Endodermal cell (in vitro differentiated cells): ENCODE measurements around the gene DHRS7C. TPM values are rescaled to one million over a fixed set of nuclear protein-coding genes. Genes with fewer than 3 reads are reported as not detected.
"Not testable (repeated sequence)": the region's sequence is repeated elsewhere in the genome, so short reads cannot be mapped to it uniquely, and the experiment has no call there.

ENCODE experiments used
- DNase-seq: peaks from one replicate; pipeline ENCODE4 v3.0.0-alpha.2; 2017
- H3K27ac ChIP-seq: 2 replicates; pipeline ENCODE4 v1.5.1; 2013; ENCODE audit warnings: mild to moderate bottlenecking, low read depth, low read length, moderate library complexity
- H3K27me3 ChIP-seq: 2 replicates; pipeline ENCODE4 v1.6.1; 2013; ENCODE audit warnings: mild to moderate bottlenecking, low read length, moderate library complexity; ENCODE audit not compliant: insufficient read depth, control insufficient read depth, poor library complexity, severe bottlenecking
- H3K36me3 ChIP-seq: 2 replicates; pipeline ENCODE4 v1.7.0; 2013; ENCODE audit warnings: mild to moderate bottlenecking, low read length, moderate library complexity; ENCODE audit not compliant: control insufficient read depth, insufficient read depth
- H3K4me1 ChIP-seq: one replicate; pipeline ENCODE4 v1.7.0; 2013; ENCODE audit warnings: low read length; ENCODE audit not compliant: control insufficient read depth, insufficient read depth
- H3K4me3 ChIP-seq: 2 replicates; pipeline ENCODE4 v1.5.1; 2013; ENCODE audit warnings: mild to moderate bottlenecking, low read length, moderate library complexity
- H3K9ac ChIP-seq: 2 replicates; pipeline ENCODE4 v1.6.1; 2013; ENCODE audit warnings: mild to moderate bottlenecking, low read length, moderate library complexity; ENCODE audit not compliant: poor library complexity, severe bottlenecking; ENCODE audit errors: extremely low read depth
- H3K9me3 ChIP-seq: 2 replicates; pipeline ENCODE4 v1.6.1; 2013; ENCODE audit warnings: mild to moderate bottlenecking, low read length, moderate library complexity; ENCODE audit not compliant: control insufficient read depth
- H3K27ac Mint-ChIP-seq: 2 replicates; pipeline ENCODE4 v1.8.0; 2020; ENCODE audit warnings: mixed read lengths
- H3K27me3 Mint-ChIP-seq: 2 replicates; pipeline ENCODE4 v1.8.0; 2021; ENCODE audit warnings: mild to moderate bottlenecking, mixed read lengths; ENCODE audit not compliant: insufficient read depth
- H3K36me3 Mint-ChIP-seq: 2 replicates; pipeline ENCODE4 v1.8.0; 2020; ENCODE audit warnings: low read depth, mixed read lengths
- H3K4me1 Mint-ChIP-seq: 2 replicates; pipeline ENCODE4 v1.8.0; 2020; ENCODE audit warnings: mixed read lengths
- H3K4me3 Mint-ChIP-seq: 2 replicates; pipeline ENCODE4 v1.8.0; 2020; ENCODE audit warnings: mild to moderate bottlenecking, moderate library complexity, mixed read lengths
- H3K9me3 Mint-ChIP-seq: 2 replicates; pipeline ENCODE4 v1.8.0; 2020; ENCODE audit warnings: mild to moderate bottlenecking, mixed read lengths
- WGBS, 2 experiments: methylation state at CpG; one replicate each; pipeline versions ENCODE4 v1.1.5 to v1.1.7; 2013; ENCODE audit warnings: missing lambda C conversion rate in 2 of 2, mixed read lengths in 1 of 2; ENCODE audit not compliant: insufficient coverage in 1 of 2, insufficient read length in 1 of 2; 5-methylcytosine and 5-hydroxymethylcytosine counted together
- total RNA-seq, 2 donors: library from RNA; stranded (reverse); fragmentation: NEBNext Ultra II Directional in 1 of 2; extraction: Animal tissue kit (Norgen Biotek cat#: 25700) in 1 of 2; gene quantifications; 2 replicates in 1 of 2; 3 replicates in 1 of 2; pipeline ENCODE4 v1.2.1, GENCODE V29; 2021
- TF ChIP-seq, protein P1 (sequence below): fragments of 200-600 bp; sonication (generic); conservative IDR thresholded peaks from 2 replicates; pipeline ENCODE4 v1.5.0; 2021; ENCODE audit warnings: antibody characterized with exemption, mild to moderate bottlenecking

Gene DHRS7C
- total RNA-seq, 2 donors from 2014 or later, result not detected

DNA sequence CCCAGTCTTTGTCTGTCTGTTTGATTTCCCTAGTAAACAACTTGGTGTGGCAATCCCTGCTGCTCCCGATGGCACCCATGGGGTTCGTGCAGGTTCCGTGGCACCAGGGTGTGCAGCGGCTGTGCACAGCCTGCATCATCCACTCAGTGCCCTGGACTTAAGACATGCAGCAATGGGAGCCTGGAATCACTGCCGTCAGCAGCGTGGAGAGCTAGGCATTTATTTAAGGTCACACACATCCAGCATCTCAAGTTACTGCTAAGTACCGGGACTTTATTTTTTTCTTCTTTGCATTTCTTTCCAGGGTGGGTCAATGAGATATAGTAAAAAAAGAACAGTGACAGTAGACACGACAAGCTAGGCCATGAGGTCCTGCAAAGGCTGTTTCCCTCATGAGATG, 2.8 kb downstream of the DHRS7C start:
- no peak for DNase-seq
- H3K9me3 Mint-ChIP-seq, result no peaks in the 10 kb centered on the region
- 91 to 93% methylated on average over 3 to 8 of the region's 8 CpGs for whole genome bisulfite sequencing, 2 experiments
- Histone ChIP-seq H3K36me3 (no peaks in the 10 kb centered on the region), H3K27me3 (no peaks in the 10 kb centered on the region), H3K27ac (no peak overlapping the region), H3K9ac (no peak overlapping the region), H3K4me1 (peaks cover 3% of the 10 kb centered on the region), H3K4me3 (no peak overlapping the region), H3K9me3 (no peaks in the 10 kb centered on the region)
- H3K27ac Mint-ChIP-seq, result no peak overlapping the region
- H3K27me3 Mint-ChIP-seq, result no peaks in the 10 kb centered on the region
- TF ChIP-seq, protein P1, sequence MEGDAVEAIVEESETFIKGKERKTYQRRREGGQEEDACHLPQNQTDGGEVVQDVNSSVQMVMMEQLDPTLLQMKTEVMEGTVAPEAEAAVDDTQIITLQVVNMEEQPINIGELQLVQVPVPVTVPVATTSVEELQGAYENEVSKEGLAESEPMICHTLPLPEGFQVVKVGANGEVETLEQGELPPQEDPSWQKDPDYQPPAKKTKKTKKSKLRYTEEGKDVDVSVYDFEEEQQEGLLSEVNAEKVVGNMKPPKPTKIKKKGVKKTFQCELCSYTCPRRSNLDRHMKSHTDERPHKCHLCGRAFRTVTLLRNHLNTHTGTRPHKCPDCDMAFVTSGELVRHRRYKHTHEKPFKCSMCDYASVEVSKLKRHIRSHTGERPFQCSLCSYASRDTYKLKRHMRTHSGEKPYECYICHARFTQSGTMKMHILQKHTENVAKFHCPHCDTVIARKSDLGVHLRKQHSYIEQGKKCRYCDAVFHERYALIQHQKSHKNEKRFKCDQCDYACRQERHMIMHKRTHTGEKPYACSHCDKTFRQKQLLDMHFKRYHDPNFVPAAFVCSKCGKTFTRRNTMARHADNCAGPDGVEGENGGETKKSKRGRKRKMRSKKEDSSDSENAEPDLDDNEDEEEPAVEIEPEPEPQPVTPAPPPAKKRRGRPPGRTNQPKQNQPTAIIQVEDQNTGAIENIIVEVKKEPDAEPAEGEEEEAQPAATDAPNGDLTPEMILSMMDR, result no peak
- H3K4me3 Mint-ChIP-seq, result no peak overlapping the region
- H3K36me3 Mint-ChIP-seq, result no peaks in the 10 kb centered on the region
- H3K4me1 Mint-ChIP-seq, result peaks cover 4% of the 10 kb centered on the region

DNA sequence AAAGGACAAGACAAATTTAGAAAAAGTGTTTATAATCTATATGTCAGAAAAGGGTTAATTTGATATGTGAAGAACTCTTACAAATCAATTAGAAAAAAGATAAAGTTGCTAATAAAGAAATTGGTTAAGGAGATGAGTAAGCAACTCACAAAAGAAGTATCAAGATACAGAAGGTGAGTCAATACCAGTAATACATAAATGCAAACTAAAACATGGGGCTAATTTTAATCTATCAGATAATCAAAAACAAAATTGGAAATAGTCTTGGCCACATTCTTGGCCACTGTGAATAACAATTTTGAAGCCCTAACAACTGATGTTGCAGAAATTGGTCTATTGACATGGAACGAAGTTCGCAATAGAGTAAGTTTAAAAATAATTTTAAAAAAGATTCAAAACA, 6.8 kb downstream of the DHRS7C start:
- Mint-ChIP-seq H3K27ac (no peak overlapping the region), H3K27me3 (peaks cover 15% of the 10 kb centered on the region), H3K4me3 (no peak overlapping the region), H3K9me3 (no peaks in the 10 kb centered on the region), H3K4me1 (no peaks in the 10 kb centered on the region), H3K36me3 (no peaks in the 10 kb centered on the region)
- H3K9ac ChIP-seq, result no peak overlapping the region
- DNase-seq, result no peak
- H3K9me3 ChIP-seq, result no peaks in the 10 kb centered on the region
- TF ChIP-seq, protein P1, result no peak
- no peaks in the 10 kb centered on the region for H3K36me3 ChIP-seq
- H3K27me3 ChIP-seq, result no peaks in the 10 kb centered on the region
- no peaks in the 10 kb centered on the region for H3K4me1 ChIP-seq
- WGBS, 2 experiments, result 100% methylated on average over 1 to 2 of the region's 2 CpGs
- no peak overlapping the region for H3K4me3 ChIP-seq
- no peak overlapping the region for H3K27ac ChIP-seq

DNA sequence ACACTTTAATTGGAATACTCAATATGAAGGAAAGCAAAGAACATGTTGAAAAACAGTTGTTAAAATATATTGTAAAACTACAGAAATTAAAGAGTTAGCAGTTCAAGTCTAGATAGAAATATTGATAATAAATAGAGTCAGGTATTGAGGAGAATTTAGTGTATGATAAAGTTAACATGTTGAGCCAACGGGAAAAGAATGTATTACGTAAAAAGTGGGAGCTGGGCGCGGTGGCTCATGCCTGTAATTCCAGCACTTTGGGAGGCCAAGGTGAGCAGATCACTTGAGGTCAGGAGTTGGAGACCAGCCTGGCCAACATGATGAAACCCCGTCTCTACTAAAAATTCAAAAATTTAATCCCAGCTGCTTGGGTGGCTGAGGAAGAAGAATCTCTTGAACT, 7.9 kb downstream of the DHRS7C start:
- not testable (repeated sequence) for DNase-seq, H3K9me3 ChIP-seq
- 94 to 98% methylated on average over 4 of the region's 5 CpGs for WGBS, 2 experiments

DNA sequence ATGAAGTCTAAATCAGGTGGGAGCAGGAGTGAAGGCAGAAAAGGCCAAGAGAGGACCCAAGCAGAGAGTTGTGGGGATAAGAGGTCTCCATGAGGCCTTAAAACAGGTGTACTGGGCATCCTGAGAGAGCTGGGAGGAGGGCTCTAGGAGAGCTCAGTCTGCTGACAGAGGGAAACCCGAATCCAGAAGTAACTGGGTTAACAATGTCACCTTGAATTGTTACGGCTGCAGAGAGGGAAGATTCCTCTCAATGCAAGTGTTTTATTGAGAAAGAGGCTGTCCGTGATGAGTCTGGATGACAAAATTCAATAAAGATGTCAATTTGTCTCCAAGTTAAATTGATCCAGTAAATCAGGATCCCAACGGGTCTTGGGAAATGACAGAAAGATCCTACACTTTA, 8.3 kb downstream of the DHRS7C start:
- H3K27ac Mint-ChIP-seq, result no peak overlapping the region

More for the DNA sequence above, 7.9 kb downstream of the DHRS7C start:
- not testable (repeated sequence) for H3K36me3 Mint-ChIP-seq, H3K36me3 ChIP-seq, H3K9ac ChIP-seq, H3K4me1 Mint-ChIP-seq, H3K4me1 ChIP-seq, H3K27ac ChIP-seq, H3K4me3 ChIP-seq, H3K4me3 Mint-ChIP-seq, H3K27ac Mint-ChIP-seq, H3K27me3 ChIP-seq, H3K9me3 Mint-ChIP-seq
- H3K27me3 Mint-ChIP-seq, result peaks cover 16% of the 10 kb centered on the region

More for the DNA sequence above, 8.3 kb downstream of the DHRS7C start:
- Histone ChIP-seq H3K36me3 (no peaks in the 10 kb centered on the region), H3K4me1 (no peaks in the 10 kb centered on the region), H3K27me3 (no peaks in the 10 kb centered on the region), H3K27ac (no peak overlapping the region), H3K9me3 (no peaks in the 10 kb centered on the region), H3K9ac (no peak overlapping the region), H3K4me3 (no peak overlapping the region)
- 90 to 100% methylated on average over 3 to 4 of the region's 4 CpGs for WGBS, 2 experiments
- Mint-ChIP-seq H3K36me3 (no peaks in the 10 kb centered on the region), H3K27me3 (peaks cover 17% of the 10 kb centered on the region), H3K4me3 (no peak overlapping the region), H3K4me1 (no peaks in the 10 kb centered on the region), H3K9me3 (no peaks in the 10 kb centered on the region)
- DNase-seq, result no peak
- TF ChIP-seq, protein P1, result no peak
